GM11168 (cell line): Measurements from ENCODE around the gene CHI3L1.

Source experiments
- in situ Hi-C: fragments of 300-500 bp; cut with MboI; formaldehyde crosslinking; loops from one replicate; pipeline ENCODE4 v1.12.0; 2022; ENCODE audit warnings: low sequenced_read_pairs; ENCODE audit not compliant: unreplicated experiment

The CHI3L1 gene

DNA sequence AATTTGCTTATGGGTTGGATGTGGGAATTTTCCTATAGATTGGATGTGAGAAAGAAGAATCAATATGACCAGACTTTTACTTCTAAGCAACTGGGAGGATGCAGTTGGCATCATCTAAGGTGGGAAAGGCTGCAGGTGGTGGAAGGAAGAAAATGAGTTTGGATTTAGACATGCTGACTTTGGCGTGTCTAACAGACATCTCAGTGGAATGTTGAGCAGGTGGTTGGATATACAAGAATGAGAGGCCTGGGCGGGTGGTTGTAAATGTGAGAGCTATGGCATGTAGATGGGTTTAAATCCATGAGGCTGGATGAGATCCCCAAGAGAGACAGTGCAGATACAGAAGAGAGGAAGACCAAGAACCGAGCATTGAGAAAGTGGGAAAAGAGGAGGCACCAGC, 48.4 kb downstream of the CHI3L1 start:
- in situ Hi-C loops = no loop called here

DNA sequence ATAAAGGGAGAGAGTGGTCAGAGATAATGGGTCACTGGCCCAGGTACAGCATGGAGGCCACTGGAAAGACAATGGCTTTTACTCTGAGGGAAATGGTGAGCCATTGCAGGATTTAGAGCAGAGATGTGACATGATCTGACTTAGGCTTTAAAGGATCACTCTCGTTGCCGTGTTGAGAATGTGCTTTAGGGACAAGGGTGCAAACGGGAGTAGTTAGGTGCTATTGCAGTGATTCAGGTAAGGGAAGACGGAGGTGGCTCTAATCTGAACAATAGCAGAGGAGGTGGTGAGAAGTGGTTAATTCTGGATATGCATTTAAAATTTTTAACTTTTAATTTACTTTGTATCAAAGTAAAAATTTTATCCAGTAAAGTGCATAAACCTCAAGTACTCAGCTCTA, 49.2 kb downstream of the CHI3L1 start:
- in situ Hi-C loops = no loop called here

DNA sequence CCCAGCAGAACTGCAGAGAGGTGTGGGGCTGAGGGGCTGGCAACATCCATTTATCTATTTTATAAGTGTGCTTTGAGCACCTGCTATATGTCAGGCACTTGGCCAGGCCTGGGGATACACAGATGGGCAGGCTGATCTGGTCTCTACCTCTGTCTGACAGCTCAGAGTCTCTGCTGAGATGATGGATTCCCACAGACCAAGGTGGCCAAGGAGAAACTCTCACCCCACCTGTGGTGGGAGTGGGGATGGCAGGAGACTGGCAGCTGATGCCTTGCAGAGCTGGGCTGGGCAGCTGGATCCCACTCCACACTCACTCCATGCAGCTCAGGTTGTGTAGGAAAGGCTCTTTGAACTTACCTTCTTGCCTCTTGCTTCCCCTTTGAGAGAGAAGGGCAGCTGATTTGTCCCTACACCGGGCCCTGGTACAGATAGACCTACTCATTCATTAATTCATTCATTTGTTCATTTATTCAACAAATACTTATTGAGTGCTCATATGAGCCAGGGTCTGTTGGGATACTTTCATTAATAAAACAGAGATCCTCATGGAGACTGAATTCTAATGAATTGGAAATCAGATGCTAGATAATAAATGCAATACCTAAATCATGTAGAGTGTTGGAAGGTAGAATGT, 50.0 kb downstream of the CHI3L1 start:
- in situ Hi-C loops = no loop called here

DNA sequence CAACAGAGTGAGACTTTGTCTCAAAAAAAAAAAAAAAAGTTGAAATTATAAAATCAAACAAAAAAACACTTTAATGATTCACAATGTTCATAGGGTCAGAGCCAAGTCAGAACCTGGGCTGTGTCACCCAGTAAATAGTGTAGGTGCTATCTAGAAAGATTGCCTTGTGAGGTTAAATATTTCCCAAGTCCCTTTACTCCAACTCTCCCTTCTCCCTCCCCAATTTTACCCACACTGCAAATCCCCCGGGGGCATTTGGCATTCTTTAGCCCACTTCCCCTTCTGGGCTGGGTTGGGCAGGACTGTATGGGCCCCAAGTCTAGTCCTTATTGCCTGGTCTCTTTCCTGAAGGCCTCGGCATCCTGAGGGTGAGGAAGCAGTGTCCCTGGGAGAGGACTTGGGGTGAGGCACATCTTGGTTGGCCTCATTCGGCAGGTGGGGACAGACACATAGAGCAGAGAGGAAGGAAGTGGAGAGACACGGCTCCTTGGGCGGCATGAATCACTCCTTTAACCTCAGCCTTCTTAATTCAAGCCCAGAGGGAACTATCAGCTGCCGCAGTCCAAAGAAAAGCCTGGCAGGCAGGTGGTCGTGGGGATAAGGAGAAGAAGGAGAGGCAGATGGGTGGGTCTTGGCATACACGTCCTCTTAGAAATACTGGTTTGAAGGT, 50.7 kb downstream of the CHI3L1 start:
- in situ Hi-C loops = no loop called here

- in situ Hi-C loops = no loop called here
Measured at GRCh38 chr1:203133970-203134725, 52.4 kb downstream of the CHI3L1 start.

- in situ Hi-C loops = no loop called here
Measured at GRCh38 chr1:203131548-203132200, 54.8 kb downstream of the CHI3L1 start.

DNA sequence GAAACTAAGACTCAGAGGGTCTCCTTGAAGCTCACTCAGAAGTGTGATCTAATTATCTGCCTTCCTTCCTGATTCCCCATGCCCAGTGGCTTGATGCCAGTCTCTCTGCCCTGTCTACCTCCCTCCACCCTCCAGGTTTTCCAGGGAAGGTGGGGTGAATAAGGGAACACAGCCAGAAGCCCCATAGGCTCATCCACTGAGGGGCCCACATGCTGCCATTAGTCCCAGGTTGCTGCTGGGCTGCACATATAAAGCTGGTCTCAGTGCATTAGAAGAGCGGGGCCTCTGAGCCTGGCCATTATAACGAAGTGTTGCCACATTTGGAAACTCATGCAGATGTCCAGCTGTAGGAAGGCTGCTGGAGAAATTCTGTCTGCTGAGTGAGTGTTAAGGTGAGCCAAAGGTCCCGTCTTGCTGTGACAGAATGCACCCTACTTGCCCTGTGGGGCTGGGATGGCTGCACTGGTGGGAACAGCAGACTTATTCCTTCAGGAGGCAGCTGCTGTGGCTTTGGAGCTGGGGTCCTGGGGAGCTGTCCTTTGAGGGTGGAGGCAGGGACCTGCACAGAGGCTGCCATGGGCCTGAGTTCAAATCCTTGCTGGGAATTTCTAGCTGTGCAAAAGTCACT, 56.0 kb downstream of the CHI3L1 start:
- in situ Hi-C loops = no loop called here

GRCh38 chr1:203129501-203130231, 56.8 kb downstream of the CHI3L1 start:
- in situ Hi-C loops = no loop called here
